Testis (tissue), 3 donors: ENCODE data around the gene EPB41L1. TPM values are rescaled to one million over a fixed set of nuclear protein-coding genes. Genes with fewer than 3 reads are reported as not detected.

Experiments used
- DNase-seq: peaks from one replicate; pipeline ENCODE4 v3.0.0-alpha.2; 2019
- H3K27ac ChIP-seq, 2 donors: fragments of 200-600 bp; sonication (generic); one replicate each; pipeline ENCODE4 v1.5.1; 2019
- H3K27me3 ChIP-seq: fragments of 200-600 bp; sonication (generic); one replicate; pipeline ENCODE4 v1.5.1; 2019
- H3K36me3 ChIP-seq: fragments of 200-600 bp; sonication (generic); one replicate; pipeline ENCODE4 v1.5.1; 2017; ENCODE audit warnings: low read depth; ENCODE audit errors: missing control alignments
- H3K4me1 ChIP-seq: fragments of 200-600 bp; sonication (generic); one replicate; pipeline ENCODE4 v1.5.1; 2019
- H3K4me3 ChIP-seq, 2 donors: fragments of 200-600 bp; sonication (generic); one replicate each; pipeline ENCODE4 v1.5.1; 2017 to 2019
- H3K9me3 ChIP-seq: fragments of 200-600 bp; sonication (generic); one replicate; pipeline ENCODE4 v1.5.1; 2017
- CTCF ChIP-seq, 3 experiments: fragments of 450-650 bp in 2 of 3; fragments of 200-600 bp in 1 of 3; sonication (generic) in 1 of 3; IDR thresholded peaks; one replicate each; pipeline ENCODE4 v1.5.1; 2016 to 2019; ENCODE audit warnings: antibody characterized with exemption in 3 of 3, mild to moderate bottlenecking in 2 of 3, moderate library complexity in 1 of 3
- POLR2A ChIP-seq: fragments of 450-650 bp; IDR thresholded peaks from one replicate; pipeline ENCODE4 v1.6.1; 2017; ENCODE audit warnings: antibody characterized with exemption, mild to moderate bottlenecking, moderate library complexity
- WGBS, 2 donors: methylation state at CpG; one replicate each; pipeline ENCODE4 v1.1.5; 2018; 5-methylcytosine and 5-hydroxymethylcytosine counted together
- intact Hi-C: fragments of 100-400 bp; cut with DNase I; formaldehyde crosslinking; loops from one replicate; pipeline ENCODE4 v1.15.1; 2023; ENCODE audit warnings: low total_unique reads
- polyA plus RNA-seq: library from polyadenylated mRNA; stranded (reverse); fragments of 350-450 nt; fragmentation: Illumina TruSeq; extraction: RNeasy Lipid Tissue Mini Kit (QIAGEN cat#74804); gene quantifications from one replicate; pipeline ENCODE4 v1.2.3, GENCODE V29; 2014; ENCODE audit warnings: low read depth, low replicate concordance; ENCODE audit not compliant: insufficient read depth
- total RNA-seq, 2 donors: library from RNA; depleted of rRNA; stranded (reverse); fragments of >200 nt; gene quantifications; one replicate each; pipeline ENCODE4 v1.2.3, GENCODE V29; 2016

EPB41L1 gene
- total and polyA plus RNA-seq, 3 donors from 2014 or later, result 49.8 to 65.3 (median 63.7) TPM

- H3K36me3 ChIP-seq, result no peaks in the 10 kb centered on the region
- TF ChIP-seq CTCF (IDR thresholded peaks at IDR 0.05) (no peak), POLR2A (no peak)
- peaks cover 46% of the 10 kb centered on the region for H3K4me1 ChIP-seq
- H3K4me3 ChIP-seq, result no peak overlapping the region
- peak; percentile 34 for DNase-seq
- WGBS, 2 donors, result 28 to 37% methylated on average over 4 of the region's 4 CpGs
- H3K9me3 ChIP-seq, result no peaks in the 10 kb centered on the region
- H3K27me3 ChIP-seq, result no peaks in the 10 kb centered on the region
- intact Hi-C loops, result no loop called here
- peak overlapping the region; percentile 3 to 45 for H3K27ac ChIP-seq
These were observed 2.3 kb upstream of the EPB41L1 start for GRCh38 chr20:36152261-36152660.

- TF ChIP-seq POLR2A (no peak), CTCF (IDR thresholded peaks at IDR 0.05) (no peak)
- no peak for DNase-seq
- Histone ChIP-seq H3K4me3 (no peak overlapping the region), H3K9me3 (no peaks in the 10 kb centered on the region), H3K27ac (peak overlapping the region in 1 of 2 donors; percentile 45), H3K27me3 (no peaks in the 10 kb centered on the region), H3K36me3 (no peaks in the 10 kb centered on the region), H3K4me1 (peaks cover 45% of the 10 kb centered on the region)
- 83 to 91% methylated on average over 4 of the region's 4 CpGs for WGBS, 2 donors
- intact Hi-C loops, result no loop called here
These were observed 1.3 kb upstream of the EPB41L1 start for GRCh38 chr20:36153204-36153603.

- peaks cover 45% of the 10 kb centered on the region for H3K4me1 ChIP-seq
These were observed 522 bp upstream of the EPB41L1 start for GRCh38 chr20:36153736-36154699.

GRCh38 chr20:36155629-36155971, 1.1 kb downstream of the EPB41L1 start:
- Histone ChIP-seq H3K4me3 (no peak overlapping the region), H3K36me3 (no peaks in the 10 kb centered on the region), H3K27me3 (no peaks in the 10 kb centered on the region), H3K4me1 (peaks cover 38% of the 10 kb centered on the region), H3K9me3 (no peaks in the 10 kb centered on the region), H3K27ac (no peak overlapping the region)
- intact Hi-C loops, result no loop called here
- 40% methylated on average over 8 of the region's 8 CpGs; no CpG with 5 or more reads in 1 of the 2 donors for WGBS, 2 donors
- TF ChIP-seq CTCF (IDR thresholded peaks at IDR 0.05) (no peak), POLR2A (no peak)
- DNase-seq, result no peak

More at GRCh38 chr20:36153736-36154699, 522 bp upstream of the EPB41L1 start:
- peak overlapping the region; percentile 54 to 62 for H3K4me3 ChIP-seq
- H3K27ac ChIP-seq, result peak overlapping the region; percentile 32 to 66
- DNase-seq, result peak; percentile 90
- intact Hi-C loops, result no loop called here
- H3K27me3 ChIP-seq, result no peaks in the 10 kb centered on the region
- no peaks in the 10 kb centered on the region for H3K9me3 ChIP-seq
- WGBS, 2 donors, result 10 to 21% methylated on average over 3 to 21 of the region's 43 CpGs
- TF ChIP-seq POLR2A (no peak), CTCF (IDR thresholded peaks at IDR 0.05) (no peak)
- H3K36me3 ChIP-seq, result no peaks in the 10 kb centered on the region
